Fibroblast of skin of right biceps (primary cell): ENCODE results near the gene DCAF6.

ENCODE experiments used
- DNase-seq: peaks from one replicate; pipeline ENCODE4 v3.0.0-alpha.2; 2013

The DCAF6 gene

DNA sequence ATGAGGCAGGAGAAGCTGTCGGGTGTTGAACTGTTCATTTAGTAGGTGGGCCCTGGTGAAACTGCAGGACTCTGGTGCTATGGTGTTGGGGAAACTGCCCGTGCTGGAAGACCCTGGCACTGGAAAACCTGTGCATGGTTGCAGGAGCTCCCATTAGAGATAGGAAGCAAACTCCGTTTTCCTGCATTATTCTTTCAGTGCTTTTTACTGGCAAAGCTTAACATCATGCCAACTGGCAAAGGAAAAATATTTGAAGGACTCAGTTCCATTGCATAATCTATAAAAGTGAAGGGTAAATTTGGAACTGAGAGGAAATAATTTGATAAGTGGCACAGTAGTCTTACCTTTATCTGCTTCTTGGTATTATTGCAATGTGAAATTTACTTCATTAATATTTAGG, 32.1 kb downstream of the DCAF6 start:
- DNase-seq = no peak

- no peak for DNase-seq
Measured at GRCh38 chr1:167973832-167974231, 37.3 kb downstream of the DCAF6 start.

DNA sequence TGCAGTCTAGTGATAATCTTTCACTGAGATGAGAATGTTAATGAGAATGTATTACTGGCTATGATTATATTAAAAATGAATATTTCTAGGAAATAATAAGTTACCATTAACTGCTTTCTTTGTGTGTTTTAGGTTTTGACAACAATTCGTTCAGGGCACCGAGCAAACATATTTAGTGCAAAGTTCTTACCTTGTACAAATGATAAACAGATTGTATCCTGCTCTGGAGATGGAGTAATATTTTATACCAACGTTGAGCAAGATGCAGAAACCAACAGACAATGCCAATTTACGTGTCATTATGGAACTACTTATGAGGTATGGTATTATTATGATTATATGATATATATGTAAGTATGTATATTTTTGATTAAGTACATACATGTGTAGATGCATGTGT, 38.2 kb downstream of the DCAF6 start:
- DNase-seq = no peak

DNA sequence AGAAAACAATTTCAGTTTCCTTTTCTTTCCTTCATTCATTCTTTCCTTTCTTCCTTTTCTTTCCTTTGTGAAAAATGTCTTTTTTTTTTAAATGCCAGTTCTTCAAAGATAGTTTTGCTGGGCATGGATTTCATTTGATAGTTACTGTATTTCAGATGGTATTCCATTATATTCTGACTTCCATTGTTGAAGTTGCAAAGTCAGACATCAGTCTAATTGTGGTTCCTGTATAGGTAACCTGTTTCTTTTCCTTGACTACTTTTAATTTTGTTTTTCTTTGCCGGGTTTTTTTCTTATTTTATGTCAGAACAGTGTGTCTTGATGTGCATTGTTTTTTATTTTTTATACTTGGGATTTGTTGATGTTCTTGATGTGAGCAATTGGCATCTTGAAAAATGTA, 40.8 kb downstream of the DCAF6 start:
- no peak for DNase-seq

DNA sequence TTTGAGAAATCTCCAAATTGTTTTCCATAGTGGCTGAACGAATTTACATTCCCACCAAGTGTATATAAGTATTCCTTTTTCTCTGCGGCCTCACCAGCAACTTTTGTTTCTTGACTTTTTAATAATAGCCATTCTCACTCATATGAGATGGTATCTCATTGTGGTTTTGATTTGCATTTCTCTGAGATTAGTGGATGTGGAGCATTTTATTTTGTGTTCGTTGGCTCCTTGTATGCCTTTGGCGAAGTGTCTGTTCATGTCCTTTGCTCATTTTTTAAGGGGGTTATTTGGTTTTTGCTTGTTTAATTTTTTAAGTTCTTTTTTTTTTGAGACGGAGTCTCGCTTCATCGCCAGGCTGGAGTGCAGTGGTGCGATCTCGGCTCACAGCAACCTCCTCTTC, 45.5 kb downstream of the DCAF6 start:
- DNase-seq = peak; percentile 40

- no peak for DNase-seq
Measured at GRCh38 chr1:167983797-167984420, 47.4 kb downstream of the DCAF6 start.

GRCh38 chr1:167984886-167985489, 48.5 kb downstream of the DCAF6 start:
- peak; percentile 13 for DNase-seq

- peak; percentile 3 for DNase-seq
Measured at GRCh38 chr1:167987174-167987573, 50.7 kb downstream of the DCAF6 start.

DNA sequence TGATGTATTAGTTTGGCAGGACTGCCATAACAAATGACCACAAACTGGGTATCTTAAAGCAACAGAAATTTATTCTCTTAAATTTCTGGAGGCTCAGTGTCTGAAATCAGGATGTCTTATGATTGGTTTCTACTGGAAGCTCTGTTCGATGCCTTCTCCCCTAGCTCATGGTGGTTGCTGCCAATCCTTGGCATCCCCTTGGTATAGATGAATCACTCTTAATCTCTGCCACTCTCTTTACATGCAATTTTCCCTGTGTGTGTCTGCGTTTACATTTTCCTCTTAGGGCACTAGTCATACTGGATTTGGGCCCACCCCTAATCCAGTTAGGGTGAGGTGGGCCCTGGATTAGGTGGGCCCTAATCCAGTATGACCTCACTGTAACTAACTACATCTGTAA, 55.1 kb downstream of the DCAF6 start:
- DNase-seq = no peak

DNA sequence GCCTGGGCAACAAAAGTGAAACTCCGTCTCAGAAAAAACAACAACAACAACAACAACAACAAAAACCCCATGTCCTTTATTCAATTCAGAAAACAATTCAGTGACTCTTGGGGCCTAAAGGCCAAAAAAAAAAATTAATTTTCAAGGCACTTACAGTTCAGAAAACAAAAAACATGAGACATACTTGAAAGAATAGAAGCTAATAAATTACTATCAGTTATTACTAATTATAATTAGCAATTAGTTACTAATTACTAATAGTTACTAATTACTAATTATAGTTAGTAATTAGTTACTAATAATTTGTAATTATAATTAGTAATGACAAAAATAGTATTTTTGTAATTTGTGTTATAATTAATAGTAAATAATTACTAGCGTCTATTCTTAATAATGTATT, 57.2 kb downstream of the DCAF6 start:
- no peak for DNase-seq

GRCh38 chr1:167994560-167994959, 58.1 kb downstream of the DCAF6 start:
- no peak for DNase-seq

DNA sequence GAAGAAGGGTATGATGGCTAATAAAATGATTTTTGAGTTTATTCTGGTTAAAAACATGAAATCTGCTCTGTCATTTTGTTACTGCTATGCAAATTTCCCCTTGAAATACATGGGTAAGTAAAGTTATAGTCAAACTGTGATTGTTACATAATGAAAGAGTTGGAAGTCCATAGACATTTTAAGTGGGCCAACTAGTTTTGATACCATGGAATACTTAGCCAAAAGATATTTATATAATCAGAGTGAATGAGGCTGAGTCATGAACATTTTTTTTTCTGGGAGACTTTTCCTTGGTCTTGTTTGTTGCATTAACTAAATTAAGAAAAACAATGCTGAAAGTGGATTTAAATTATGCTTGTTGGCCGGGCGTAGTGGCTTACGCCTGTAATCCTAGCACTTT, 58.6 kb downstream of the DCAF6 start:
- no peak for DNase-seq

GRCh38 chr1:167996266-167996665, 59.8 kb downstream of the DCAF6 start:
- DNase-seq = no peak

GRCh38 chr1:167997037-167997575, 60.6 kb downstream of the DCAF6 start:
- no peak for DNase-seq

- no peak for DNase-seq
Measured at GRCh38 chr1:167999877-168000276, 63.4 kb downstream of the DCAF6 start.

DNA sequence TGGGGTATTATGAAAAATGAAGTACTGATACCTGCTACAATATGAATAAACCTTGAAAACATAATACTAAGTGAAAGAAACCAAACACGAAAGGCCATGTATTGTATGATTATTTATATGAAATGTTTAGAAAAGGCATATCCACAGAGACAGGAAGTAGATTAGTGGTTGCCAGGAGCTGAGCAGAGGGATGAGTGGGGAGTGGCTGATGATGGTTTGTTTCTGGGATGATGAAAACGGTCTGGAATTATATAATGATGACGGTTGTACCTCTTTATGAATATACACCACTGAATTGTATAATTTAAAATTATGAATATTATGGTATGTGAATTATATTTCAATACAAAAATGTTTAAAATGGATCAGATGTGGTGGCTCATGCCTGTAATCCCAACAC, 64.2 kb downstream of the DCAF6 start:
- DNase-seq = no peak

DNA sequence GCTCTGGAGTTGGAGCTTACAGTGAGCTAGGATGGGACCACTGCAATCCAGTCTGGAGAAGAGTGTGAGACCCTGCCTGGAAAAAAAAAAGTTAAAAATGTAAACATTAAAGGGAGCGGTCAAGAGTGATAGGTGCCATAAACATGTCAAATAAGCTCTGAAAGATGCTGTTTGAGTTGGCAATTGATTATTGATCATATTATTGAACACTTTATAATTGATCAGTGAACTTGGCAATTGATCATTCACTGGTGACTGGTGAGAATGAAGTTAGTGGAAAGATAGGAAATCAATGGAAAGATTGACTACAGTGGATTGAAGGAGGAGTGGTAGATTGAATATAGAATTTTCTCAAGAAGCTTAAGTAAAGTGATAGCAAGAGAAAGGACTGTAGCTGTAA, 64.7 kb downstream of the DCAF6 start:
- DNase-seq = no peak

DNA sequence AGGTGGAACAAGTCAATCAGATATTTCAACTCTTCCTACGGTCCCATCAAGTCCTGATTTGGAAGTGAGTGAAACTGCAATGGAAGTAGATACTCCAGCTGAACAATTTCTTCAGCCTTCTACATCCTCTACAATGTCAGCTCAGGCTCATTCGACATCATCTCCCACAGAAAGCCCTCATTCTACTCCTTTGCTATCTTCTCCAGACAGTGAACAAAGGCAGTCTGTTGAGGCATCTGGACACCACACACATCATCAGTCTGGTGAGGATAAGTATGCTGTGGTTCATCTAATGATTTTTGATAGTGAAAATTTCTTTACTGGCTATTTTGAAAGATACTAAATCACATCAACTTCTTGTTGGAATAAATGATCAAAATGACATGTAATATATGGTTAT, 68.0 kb downstream of the DCAF6 start:
- no peak for DNase-seq

DNA sequence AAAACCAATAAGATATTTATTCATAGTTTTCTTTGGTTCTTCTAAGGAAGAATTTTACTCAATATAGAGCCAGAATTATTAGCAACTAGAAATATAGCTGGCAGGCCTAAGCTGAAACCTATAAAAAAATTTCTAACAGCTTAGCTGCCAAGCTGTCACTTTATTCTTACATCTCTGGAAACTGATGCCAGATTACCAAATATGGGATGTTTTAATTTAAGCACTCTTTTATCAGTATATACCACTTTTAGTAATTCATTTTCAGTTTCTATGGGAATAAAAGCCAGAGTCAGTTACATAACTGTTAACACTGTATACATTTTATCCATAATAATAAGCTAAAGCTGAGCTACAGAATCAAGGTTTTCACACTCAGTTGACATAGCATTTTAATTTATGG, 69.0 kb downstream of the DCAF6 start:
- no peak for DNase-seq

DNA sequence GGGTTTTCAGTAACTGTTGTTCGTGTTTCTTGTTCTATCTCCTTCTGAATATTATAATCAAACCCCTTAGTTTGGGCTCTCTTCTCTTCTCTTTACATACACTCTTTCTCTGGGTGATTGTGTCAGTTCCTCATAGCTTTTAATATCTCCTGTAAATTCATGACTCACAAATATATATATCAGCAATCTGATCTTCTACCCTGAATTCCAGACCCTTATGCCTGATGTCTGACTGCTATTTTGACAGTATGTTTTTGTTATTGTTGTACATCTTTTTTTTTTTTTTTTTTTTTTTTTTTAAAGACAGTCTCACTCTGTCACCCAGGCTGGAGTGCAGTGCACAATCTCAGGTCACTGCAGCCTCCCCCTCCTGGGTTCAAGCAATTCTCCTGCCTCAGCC, 71.2 kb downstream of the DCAF6 start:
- DNase-seq = peak; percentile 13

- DNase-seq = no peak
Measured at GRCh38 chr1:168008595-168008994, 72.1 kb downstream of the DCAF6 start.

DNA sequence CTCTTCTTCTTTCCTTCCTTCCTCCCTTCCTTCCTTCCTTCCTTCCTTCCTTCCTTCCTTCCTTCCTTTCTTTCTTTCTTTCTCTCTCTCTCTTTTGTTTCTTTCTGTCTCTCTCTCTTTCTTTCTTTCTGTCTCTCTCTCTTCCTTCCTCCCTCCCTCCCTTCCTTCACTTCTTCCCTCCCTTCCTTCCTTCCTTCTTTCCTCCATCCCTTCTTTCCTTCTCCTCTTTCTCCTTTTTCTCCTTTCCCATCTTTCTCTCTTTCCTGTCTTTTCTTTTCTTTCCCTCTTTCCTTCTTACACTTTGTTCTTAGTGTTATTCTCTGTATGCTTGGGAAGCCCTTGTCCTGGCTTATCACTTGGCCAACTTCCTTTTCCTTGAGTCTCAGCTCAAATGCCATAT, 72.8 kb downstream of the DCAF6 start:
- DNase-seq = no peak

- DNase-seq = no peak
Measured at GRCh38 chr1:168019407-168019806, 82.9 kb downstream of the DCAF6 start.

- no peak for DNase-seq
Measured at GRCh38 chr1:168031198-168031597, 94.7 kb downstream of the DCAF6 start.

GRCh38 chr1:168031627-168032026, 95.1 kb downstream of the DCAF6 start:
- DNase-seq = no peak
